Muscle of back (tissue), 11 donors: ENCODE data around the gene MEF2D. TPM values are rescaled to one million over a fixed set of nuclear protein-coding genes. Genes with fewer than 3 reads are reported as not detected.

ENCODE experiments used
- DNase-seq, 3 donors: peaks; one replicate each; pipeline versions ENCODE4 v3.0.0 to v3.0.0-alpha.2; 2013
- polyA plus RNA-seq, 10 donors: library from polyadenylated mRNA; unstranded; fragments of 120-200 nt; gene quantifications; one replicate each; pipeline ENCODE4 v1.2.1, GENCODE V29; 2013; ENCODE audit not compliant: insufficient read length in 10 of 10

MEF2D gene
- polyA plus RNA-seq, 10 donors: 37.3 to 66.8 (median 59.9) TPM

DNA sequence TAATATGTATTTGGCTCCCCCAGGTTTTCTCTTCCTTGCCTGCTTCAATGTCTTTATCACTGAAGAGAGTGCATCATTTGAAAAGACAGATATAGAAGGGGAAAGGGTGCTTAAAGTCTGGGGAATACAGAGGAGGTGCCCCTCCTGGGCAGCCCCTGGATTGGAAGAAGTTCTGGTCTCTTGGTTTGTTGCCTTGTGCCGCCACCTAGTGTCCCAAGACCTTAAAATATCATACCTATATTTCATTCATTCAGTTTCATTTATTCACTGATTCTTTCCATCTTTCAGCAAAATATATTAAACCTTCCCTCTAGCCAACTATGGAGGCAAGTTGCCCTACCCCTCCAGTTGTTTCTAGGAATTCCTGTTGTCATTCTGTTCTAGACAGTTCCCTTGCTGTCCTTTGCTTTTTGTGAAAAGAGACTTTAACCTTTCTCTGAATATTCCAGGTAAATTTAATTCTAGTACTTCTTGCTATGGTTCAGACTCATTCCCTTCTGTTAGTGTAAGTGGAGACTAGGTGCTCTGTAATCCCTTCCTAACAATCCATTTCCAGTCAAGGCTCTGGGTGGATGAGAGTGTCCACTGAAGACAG, 56.1 kb downstream of the MEF2D start:
- no peak for DNase-seq

DNA sequence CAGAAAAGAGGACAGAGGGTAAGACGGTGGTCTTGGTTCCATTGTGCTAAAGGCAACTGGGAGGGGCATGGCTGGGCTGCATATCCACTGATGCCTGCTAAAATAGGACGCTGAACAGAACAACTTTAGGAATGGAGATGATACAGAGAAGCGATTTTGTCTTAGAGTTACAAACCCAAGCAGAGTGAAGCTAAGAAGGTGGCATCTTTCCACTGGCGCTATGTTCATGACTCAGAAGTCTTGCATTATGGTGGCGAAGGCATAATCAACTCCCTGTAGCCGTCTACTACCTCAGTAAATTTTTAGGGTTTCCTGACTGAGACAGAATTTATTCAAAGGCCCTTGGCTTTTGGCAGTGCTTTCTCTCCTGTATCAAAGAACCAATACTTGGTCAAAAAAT, 57.3 kb downstream of the MEF2D start:
- no peak for DNase-seq

DNA sequence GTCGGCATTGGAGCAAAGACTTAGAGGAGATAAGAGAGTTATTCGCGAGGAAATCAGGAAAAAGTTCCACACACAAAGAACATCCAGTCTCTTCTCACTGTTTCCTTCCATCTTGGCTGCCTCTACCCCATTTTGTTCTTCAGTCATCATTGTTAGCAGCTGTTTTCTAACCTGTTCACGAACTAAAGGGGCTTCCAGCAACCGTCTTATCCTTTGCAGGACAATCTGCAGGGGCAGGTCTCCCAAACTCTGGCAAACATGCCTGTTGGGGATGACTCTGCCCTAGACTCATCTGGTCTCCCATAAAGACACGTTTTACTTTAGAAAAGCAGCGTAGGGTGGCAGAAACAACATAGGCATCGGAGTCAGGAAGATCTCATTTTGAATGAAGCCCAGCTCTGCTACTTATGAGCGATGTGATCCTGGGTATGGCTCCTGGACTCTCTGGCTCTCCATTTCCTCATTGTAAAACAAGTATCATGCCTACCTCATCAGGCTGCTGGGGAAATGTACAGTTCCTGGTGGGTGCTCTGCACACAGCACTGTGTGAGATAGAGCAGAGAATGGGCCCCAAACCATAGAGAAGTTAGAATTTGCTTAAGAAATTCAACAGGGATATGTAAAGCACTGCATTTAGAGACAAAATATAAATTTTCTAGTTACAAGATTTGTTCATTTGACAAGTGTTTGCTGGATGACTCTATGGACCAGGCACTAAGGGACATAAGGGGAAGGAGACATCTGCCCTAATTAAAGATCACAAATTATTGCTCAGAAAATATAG, 59.7 kb downstream of the MEF2D start:
- DNase-seq: no peak

DNA sequence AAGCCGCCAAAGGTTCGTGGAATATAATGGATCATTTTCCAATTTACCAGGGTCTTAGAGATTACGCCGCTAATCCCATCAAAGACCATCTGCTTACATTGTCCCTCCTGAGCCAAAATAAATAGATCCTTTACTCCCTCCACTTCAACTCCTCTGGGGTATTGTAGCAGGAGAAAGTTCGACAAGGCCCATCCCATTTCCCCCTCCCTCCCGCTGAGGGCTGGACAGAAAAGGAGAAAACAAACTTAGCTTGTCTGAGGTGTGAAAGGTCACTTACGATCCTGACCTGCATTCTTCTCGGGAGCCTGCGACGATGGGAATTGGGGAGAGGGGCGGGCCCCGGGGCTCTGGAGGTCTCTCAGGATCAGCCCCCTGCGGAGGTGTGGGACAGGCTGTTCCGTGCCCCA, 60.8 kb downstream of the MEF2D start:
- DNase-seq: no peak

DNA sequence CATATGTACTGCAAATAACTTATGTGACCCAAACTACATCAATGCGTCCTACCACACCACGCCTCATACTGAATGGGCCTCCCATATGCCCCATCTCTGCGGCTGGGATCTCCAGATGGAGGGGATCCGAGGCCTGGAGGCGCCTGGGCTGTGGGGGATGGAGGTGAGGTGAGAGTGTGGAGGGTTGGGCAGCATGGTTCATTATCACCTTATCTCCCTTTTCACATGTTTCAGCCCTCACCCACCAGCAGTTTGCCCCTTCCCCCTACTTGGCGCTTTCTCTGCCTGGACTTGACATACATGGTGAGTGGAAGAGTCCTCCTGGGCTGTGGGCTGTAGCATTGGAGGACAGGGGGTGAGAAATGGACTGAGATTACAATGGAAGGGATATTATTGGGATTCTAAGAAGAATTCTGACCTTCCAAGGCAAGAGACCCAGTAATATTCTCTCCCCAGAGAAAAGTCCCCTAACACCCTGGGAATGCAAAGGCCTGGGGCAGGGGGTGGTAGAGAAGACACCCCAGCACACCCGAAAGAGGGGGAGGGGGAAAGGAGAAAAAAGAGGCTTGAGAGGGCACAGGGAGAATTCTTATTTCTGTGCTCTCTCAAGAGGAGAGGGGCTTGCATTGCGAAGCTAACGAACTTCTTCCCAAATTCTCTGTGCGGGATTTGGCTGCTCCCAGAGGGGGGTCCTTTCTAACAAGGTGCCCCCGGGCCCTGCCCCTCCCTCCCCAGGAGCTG, 61.4 kb downstream of the MEF2D start:
- no peak for DNase-seq

DNA sequence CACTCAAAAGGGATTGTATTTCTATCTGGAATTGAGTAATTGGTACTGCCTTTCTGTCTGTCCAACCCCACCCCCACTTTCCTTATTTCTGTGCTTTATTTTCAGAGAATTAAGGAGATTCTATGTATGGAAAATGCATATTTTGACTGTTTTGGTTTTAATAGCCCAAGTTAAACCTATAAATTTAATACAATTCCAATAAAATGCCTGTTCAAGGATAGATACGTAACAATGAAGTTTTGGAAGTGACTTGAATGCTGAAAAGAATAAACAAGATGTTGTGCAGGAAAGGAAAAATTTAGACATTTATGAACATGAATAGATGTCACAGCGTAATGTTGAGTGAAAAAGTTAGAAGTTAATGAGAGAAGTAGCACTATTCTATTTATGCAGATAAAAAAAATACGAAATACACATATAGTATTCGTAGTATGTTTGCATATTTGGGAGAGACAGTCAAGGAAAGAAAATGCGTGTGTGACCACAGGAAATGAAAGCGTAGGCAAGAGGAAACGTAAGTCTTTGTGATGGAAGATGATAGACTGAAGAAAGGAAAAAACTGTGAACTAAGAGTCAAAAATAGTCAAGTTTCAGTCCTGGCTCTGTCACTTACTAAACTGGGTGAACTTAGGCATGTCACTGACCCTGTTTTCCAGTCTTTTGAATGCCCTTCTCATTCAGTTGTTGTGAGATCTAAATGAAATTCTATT, 62.1 kb downstream of the MEF2D start:
- no peak for DNase-seq

- DNase-seq: no peak
Observed at GRCh38 chr1:156437037-156437867, 63.3 kb downstream of the MEF2D start.

DNA sequence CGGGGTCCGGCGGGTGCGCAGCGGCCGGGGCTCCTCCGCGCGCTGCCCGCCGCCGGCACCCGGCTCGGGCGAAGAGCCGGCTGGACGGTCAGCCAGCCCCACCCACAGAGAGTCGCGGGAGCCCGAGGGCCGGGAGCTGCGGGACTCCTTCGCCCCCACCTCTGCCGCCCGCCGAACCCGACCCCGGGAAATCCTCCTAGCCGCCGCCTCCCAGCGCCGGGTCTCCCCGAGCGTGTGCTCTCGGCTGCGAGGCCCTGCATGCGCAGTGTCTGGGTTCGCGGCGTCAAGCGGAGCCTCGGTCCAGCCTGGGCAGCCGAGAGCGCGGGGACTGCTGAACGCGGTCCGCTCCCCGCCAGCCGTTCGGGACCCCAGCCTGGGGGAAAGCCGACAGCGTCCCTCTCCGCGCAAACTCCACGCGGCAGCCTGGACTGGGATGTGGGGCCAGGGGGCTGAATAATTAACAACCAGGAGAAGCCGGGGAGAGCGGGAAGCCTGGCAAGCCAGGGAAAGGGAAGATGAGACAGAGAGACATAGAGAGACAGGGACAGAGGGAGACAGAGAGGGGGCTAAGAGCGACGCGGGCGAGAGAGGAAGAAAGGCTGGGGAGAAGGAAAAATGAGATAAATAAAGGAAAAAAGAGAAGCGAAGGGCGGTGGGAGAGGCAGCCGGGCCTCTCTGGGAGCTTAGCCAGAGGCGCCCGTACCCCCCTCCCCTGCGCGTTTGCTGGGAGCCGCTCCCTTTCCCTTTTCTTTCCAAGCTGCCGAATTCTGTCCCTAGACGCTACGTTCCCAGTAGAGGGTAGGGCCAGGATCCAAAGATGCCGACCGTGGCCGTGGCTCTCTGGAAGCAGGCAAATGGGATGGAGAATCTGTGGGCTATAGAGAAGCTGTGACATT, 64.2 kb downstream of the MEF2D start:
- peak in 1 of 3 donors; percentile 68 for DNase-seq

DNA sequence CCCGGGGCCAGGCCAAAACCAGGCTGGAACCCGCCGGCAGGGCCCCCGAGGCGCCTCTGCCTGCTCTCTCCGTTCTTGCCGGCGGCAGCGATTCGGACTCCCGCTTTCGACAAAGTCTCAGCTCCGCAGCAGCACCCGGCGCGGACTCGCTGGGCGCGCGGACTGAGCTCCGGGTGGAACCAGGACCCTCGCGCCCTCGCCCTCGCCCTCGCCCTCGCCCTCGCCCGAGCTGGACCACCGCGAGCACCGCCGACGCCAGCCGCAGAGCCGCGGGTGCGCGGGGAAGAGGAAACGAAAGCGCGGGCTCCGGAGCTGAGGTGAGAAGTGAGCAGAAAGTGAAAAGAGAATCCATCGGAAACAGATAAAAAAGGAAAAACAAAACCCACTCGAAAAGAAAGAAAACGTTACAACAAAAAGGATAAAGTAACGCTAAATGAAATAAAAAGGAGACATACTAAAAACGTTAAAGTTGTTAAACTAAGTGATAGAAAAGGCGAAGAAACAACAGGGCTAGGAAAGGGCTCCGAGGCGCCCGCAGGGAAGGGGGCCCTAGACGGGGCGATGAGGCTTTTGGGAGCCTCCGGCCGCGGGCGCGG, 64.9 kb downstream of the MEF2D start:
- DNase-seq: peak in 2 of 3 donors; percentile 31 to 66

- DNase-seq: peak in 1 of 3 donors; percentile 39
Observed at GRCh38 chr1:156434989-156435544, 65.5 kb downstream of the MEF2D start.

- no peak for DNase-seq
Observed at GRCh38 chr1:156433602-156434001, 67.0 kb downstream of the MEF2D start.

GRCh38 chr1:156433032-156433431, 67.5 kb downstream of the MEF2D start:
- no peak for DNase-seq

DNA sequence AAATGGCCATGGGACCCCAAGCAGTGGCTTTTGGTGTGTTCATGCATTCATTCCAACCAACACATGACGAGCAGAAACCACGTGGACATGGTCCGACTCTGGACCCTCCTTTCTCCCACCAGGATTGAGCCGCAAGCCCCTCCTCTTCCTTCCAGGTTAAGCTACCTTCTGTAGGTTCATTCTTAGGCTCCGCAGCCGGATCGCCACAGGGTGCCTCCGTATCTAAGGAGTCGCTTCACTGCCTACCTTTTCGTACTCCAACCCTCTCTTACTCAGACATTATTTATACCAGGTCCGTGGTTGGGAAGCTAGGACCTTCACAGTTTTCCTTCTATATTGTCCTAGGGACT, 67.9 kb downstream of the MEF2D start:
- no peak for DNase-seq

DNA sequence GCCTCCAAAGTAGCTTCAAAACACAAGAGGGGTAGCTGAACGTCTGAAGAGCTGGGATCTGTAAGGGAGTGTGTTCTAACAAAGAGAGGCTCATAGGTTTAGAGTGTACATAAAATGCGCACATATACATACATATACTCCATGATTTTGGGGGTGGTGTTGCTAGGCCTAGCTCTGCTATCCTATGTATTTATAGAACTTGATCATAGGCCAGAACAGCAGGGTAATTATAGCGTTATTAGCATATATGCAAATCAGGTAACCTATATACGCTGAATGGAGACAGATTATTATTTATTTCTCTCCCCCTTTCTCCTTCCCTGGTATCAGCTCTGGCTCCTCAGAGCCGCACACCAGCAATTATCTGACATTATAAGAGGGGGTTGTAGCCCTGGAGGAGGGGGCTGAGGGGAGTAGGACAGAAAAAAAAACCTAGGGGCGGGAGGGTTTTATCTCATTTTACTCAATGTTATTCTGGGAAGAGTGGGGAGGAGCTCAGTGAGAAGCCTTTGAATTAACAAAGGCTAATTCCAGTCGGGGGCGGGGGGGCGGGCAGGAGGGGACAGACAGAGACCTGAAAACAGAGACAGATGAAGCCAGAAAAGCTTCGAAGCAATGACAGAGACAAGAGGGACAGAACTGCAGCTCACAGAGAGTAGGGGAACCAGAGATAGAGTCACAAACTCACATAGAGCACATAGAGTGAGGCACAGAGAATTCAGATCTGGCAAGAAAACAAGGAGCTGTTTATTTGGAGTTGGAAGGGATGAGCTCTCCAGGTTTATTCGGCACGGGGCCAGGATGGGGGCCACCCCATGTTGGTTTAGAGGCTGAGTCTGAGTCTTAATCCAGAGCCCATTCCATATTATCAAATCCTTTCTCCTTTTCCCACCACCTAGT, 68.6 kb downstream of the MEF2D start:
- no peak for DNase-seq

GRCh38 chr1:156431366-156431765, 69.2 kb downstream of the MEF2D start:
- no peak for DNase-seq

GRCh38 chr1:156430866-156431265, 69.7 kb downstream of the MEF2D start:
- DNase-seq: no peak

DNA sequence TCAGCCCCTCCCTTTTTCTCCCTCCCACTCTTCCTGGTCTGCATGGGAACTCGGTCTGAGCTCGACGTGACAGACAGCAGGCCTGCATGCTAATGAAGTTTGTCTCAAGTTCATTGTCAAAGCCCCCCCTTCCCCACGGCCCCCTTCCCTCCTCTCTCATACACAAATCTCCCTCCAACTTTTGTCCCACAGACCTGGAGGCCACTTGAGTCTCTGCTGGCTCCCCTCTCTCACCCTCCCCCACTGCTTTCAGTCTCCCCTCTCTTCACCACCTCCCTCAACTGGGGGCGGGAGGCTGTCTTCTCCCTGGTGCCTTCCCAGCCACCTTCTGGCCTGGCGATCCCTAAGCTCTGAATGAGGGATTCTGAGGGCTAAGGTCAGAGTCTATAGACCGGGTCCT, 70.3 kb downstream of the MEF2D start:
- no peak for DNase-seq

- DNase-seq: no peak
Observed at GRCh38 chr1:156429313-156430060, 71.1 kb downstream of the MEF2D start.
